GM12875 (cell line): ENCODE measurements around the gene LAMTOR4.

Experiments used
- H3K4me3 ChIP-seq: one replicate; pipeline ENCODE4 v1.5.1; 2011; ENCODE audit warnings: low read depth, low read length, control low read depth
- CTCF ChIP-seq: IDR thresholded peaks from 2 replicates; pipeline ENCODE4 v1.5.1; 2011; ENCODE audit warnings: low read depth, mild to moderate bottlenecking, control low read depth, inconsistent platforms, low read length, moderate library complexity, borderline replicate concordance; ENCODE audit not compliant: insufficient read depth

LAMTOR4 gene

GRCh38 chr7:100155553-100156317 is 7.0 kb downstream of the LAMTOR4 start:
- TF ChIP-seq CTCF: no peak
- no peak overlapping the region for H3K4me3 ChIP-seq

- no peak overlapping the region for H3K4me3 ChIP-seq
- no peak for TF ChIP-seq CTCF
These were observed 7.8 kb downstream of the LAMTOR4 start for GRCh38 chr7:100156331-100157068.

GRCh38 chr7:100157069-100157333 is 8.3 kb downstream of the LAMTOR4 start:
- no peak for TF ChIP-seq CTCF
- H3K4me3 ChIP-seq: no peak overlapping the region

- peak; percentile 23; the same call in 1 of the 2 replicates for TF ChIP-seq CTCF
- peak overlapping the region; percentile 78 for H3K4me3 ChIP-seq
These were observed 8.9 kb downstream of the LAMTOR4 start for GRCh38 chr7:100157334-100158228.

- no peak for TF ChIP-seq CTCF
These were observed 9.7 kb downstream of the LAMTOR4 start, which contains the start of gene TRAPPC14 for GRCh38 chr7:100158229-100159098. Gene TRAPPC14, minus strand, starts transcription at chr7:100158723. Its CDS starts 224 bp downstream, at chr7:100158499.

GRCh38 chr7:100159099-100159623 is 10.4 kb downstream of the LAMTOR4 start:
- peak overlapping the region; percentile 78 for H3K4me3 ChIP-seq

More at GRCh38 chr7:100158229-100159098, 9.7 kb downstream of the LAMTOR4 start, which contains the start of gene TRAPPC14:
- peak within 1 kb of the TSS; percentile 78 for H3K4me3 ChIP-seq

More at GRCh38 chr7:100159099-100159623, 10.4 kb downstream of the LAMTOR4 start:
- TF ChIP-seq CTCF: peak; percentile 19; the same call in 1 of the 2 replicates
